Measurements from ENCODE around the gene SPC25. TPM values are rescaled to one million over a fixed set of nuclear protein-coding genes. Genes with fewer than 3 reads are reported as not detected.

Gene SPC25
- total and polyA plus RNA-seq, 2 of the 13 experiments (the other 11 are each of a cell fraction or from before 2014, with no cell fraction given), result 11.3 to 26.5 TPM

- TF ChIP-seq ZNF703 (CRISPR knock-in tag; IDR thresholded peaks at IDR 0.05; ENCODE audit: borderline replicate concordance) (no peak), ZNF552 (CRISPR knock-in tag; IDR thresholded peaks at IDR 0.05; ENCODE audit: borderline replicate concordance) (no peak)
Observed at GRCh38 chr2:168895771-168896170, 5.5 kb upstream of the SPC25 start (continued).

DNA sequence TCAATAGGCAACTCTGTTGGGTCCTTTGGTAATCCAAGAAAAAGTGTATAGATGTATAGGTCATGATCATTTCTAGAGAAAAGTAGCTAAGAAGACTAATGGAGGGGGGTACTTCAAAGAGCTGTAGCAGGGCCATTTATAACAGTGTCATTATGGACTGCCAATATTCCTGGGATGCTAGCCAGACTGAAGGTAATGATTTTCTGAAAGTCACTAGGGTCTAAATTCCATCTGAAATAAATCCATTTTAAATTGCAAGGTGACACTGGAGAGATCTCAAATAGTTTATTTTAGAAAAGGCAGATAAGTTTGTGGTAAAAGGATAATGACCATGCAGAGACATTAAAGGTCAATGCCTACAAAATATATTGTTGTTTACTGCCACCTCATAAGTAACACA lies 4.5 kb upstream of the SPC25 start:
- ChIA-PET POLR2A (no interaction called here), CTCF (ENCODE audit: low intra/inter-chr PET ratio, low total read pairs) (no interaction called here)
- H3K27ac ChIP-seq (ENCODE audit: extremely low read length, insufficient read depth, low read length), result no peak overlapping the region
- peaks cover under 1% of the 10 kb centered on the region; the same call in 1 of the 2 replicates for H3K4me1 ChIP-seq (ENCODE audit: insufficient read depth, low read length)
- ATAC-seq, result no peak
- no peak for DNase-seq (ENCODE audit: low spot score)
- H4K20me1 ChIP-seq (ENCODE audit: insufficient read depth, low read length), result no peaks in the 10 kb centered on the region
- H3K27me3 ChIP-seq (ENCODE audit: control insufficient read depth in 1 of 2, insufficient read depth in 2 of 2, low read length in 2 of 2), result peaks cover 0 to 5% of the 10 kb centered on the region in 2 experiments; a peak in 2 of 5 replicates
- in situ Hi-C loops (cut with HindIII; ENCODE audit: extremely low pct_ligation_motif_present, low pct_unique_long_range_greater_than_20kb), result no loop called here
- H2AFZ ChIP-seq (ENCODE audit: low read length), result no peak overlapping the region
- FAIRE-seq, result no peak
- TF ChIP-seq NR3C1 (CRISPR knock-in tag; IDR thresholded peaks at IDR 0.05), result no peak
- TF ChIP-seq, protein P1, sequence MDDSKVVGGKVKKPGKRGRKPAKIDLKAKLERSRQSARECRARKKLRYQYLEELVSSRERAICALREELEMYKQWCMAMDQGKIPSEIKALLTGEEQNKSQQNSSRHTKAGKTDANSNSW (CRISPR knock-in tag; IDR thresholded peaks at IDR 0.05; ENCODE audit: borderline replicate concordance), result no peak
- no peak for TF ChIP-seq ZC3H4 (CRISPR knock-in tag; IDR thresholded peaks at IDR 0.05; ENCODE audit: borderline replicate concordance)
- no peak for TF ChIP-seq ZNF235 (CRISPR knock-in tag; IDR thresholded peaks at IDR 0.05; ENCODE audit: borderline replicate concordance)
- no peak for TF ChIP-seq ZNF263 (CRISPR knock-in tag; IDR thresholded peaks at IDR 0.05)
- no peak for TF ChIP-seq ZNF138 (CRISPR knock-in tag; IDR thresholded peaks at IDR 0.05; ENCODE audit: low read depth)
- TF ChIP-seq NFIB (CRISPR knock-in tag; IDR thresholded peaks at IDR 0.05; ENCODE audit: borderline replicate concordance), result no peak
- TF ChIP-seq, protein P2, sequence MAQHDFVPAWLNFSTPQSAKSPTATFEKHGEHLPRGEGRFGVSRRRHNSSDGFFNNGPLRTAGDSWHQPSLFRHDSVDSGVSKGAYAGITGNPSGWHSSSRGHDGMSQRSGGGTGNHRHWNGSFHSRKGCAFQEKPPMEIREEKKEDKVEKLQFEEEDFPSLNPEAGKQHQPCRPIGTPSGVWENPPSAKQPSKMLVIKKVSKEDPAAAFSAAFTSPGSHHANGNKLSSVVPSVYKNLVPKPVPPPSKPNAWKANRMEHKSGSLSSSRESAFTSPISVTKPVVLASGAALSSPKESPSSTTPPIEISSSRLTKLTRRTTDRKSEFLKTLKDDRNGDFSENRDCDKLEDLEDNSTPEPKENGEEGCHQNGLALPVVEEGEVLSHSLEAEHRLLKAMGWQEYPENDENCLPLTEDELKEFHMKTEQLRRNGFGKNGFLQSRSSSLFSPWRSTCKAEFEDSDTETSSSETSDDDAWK (CRISPR knock-in tag; IDR thresholded peaks at IDR 0.05), result no peak
- TF ChIP-seq, protein P3, sequence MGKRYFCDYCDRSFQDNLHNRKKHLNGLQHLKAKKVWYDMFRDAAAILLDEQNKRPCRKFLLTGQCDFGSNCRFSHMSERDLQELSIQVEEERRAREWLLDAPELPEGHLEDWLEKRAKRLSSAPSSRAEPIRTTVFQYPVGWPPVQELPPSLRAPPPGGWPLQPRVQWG (CRISPR knock-in tag; IDR thresholded peaks at IDR 0.05; ENCODE audit: borderline replicate concordance, low read depth), result no peak
- TF ChIP-seq ZNF253 (CRISPR knock-in tag; IDR thresholded peaks at IDR 0.05; ENCODE audit: borderline replicate concordance), result no peak
- no peak for TF ChIP-seq FOXC1 (CRISPR knock-in tag; IDR thresholded peaks at IDR 0.05; ENCODE audit: borderline replicate concordance)
- no peak for TF ChIP-seq RARA (CRISPR knock-in tag; IDR thresholded peaks at IDR 0.05)
- no peak for TF ChIP-seq MED1 (CRISPR knock-in tag; IDR thresholded peaks at IDR 0.05)
- no peak for TF ChIP-seq ZNF143 (CRISPR knock-in tag; IDR thresholded peaks at IDR 0.05)
- TF ChIP-seq ZKSCAN1 (IDR thresholded peaks at IDR 0.05; ENCODE audit: low read length), result no peak
- TF ChIP-seq ZNF451 (CRISPR knock-in tag; IDR thresholded peaks at IDR 0.05), result no peak
- no peak for TF ChIP-seq ZSCAN31 (CRISPR knock-in tag; IDR thresholded peaks at IDR 0.05; ENCODE audit: low read depth)
- H3K4me2 ChIP-seq (ENCODE audit: low read depth, low read length), result no peak overlapping the region
- no peaks in the 10 kb centered on the region for H3K36me3 ChIP-seq (replicated peaks in 1 of 2; ENCODE audit: control insufficient read depth in 1 of 2, insufficient read depth in 2 of 2, low read length in 2 of 2)
- intact Hi-C loops (cut with micrococcal nuclease; ENCODE audit: unreplicated experiment), result no loop called here
- H3K9me3 ChIP-seq (ENCODE audit: low read length), result no peaks in the 10 kb centered on the region
- BruUV-seq (replicated peaks), result no TSS peak
- H3K4me3 ChIP-seq (replicated peaks in 1 of 3; ENCODE audit: insufficient read depth in 1 of 3, low read depth in 2 of 3, low read length in 3 of 3), result no peak overlapping the region
- H3K79me2 ChIP-seq (ENCODE audit: insufficient read depth, low read length), result peaks cover 3% of the 10 kb centered on the region
- no peak overlapping the region for H3K9ac ChIP-seq (ENCODE audit: insufficient read depth, low read depth, low read length)

All from HepG2 (cell line).